ENCODE measurements around the gene SFTPB. TPM values are rescaled to one million over a fixed set of nuclear protein-coding genes. Genes with fewer than 3 reads are reported as not detected.

SFTPB gene
- total and polyA plus RNA-seq, 4 donors, result not detected

DNA sequence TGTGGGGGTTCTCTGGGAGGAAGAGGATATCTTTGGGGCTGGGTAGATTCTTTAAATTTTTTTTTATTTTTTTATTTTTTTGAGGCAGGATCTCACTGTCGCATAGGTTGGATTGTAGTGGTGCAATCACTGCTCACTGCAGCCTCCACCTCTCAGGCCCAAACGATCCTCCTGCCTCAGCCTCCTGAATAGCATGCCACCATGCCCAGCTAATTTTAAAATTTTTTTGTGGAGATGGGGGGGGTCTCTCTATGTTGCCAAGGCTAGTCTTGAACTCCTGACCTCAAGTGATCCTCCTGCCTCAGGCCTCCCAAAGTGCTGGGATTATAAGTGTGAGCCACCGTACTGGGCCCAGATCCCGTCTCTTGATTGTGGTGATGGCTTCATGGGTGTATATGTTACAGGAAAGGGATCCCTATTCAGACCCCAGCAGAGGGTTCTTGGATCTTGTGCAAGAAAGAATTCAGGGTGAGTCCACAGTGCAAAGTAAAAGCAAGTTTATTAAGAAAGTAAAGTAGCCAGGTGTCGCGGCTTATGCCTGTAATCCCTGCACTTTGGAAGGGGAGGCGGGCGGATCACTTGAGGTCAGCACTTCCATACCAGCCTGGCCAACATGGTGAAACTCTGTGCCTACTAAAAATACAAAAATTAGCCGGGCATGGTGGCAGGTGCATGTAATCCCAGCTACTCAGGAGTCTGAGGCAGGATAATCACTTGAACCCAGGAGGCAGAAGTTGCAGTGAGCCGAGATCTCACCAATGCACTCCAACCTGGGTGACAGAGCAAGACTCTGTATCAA lies 54.1 kb downstream of the SFTPB start:
- Histone ChIP-seq H3K27ac (ENCODE audit: low read depth in 1 of 2, low read length in 2 of 2) (no peak overlapping the region), H3K9me3 (ENCODE audit: control insufficient read depth in 4 of 4, low read length in 3 of 4) (no peaks in the 10 kb centered on the region), H3K4me3 (ENCODE audit: low read depth in 1 of 3, low read length in 3 of 3) (no peak overlapping the region), H3K36me3 (ENCODE audit: control insufficient read depth in 4 of 4, insufficient read depth in 3 of 4, low read depth in 1 of 4, low read length in 3 of 4) (peaks cover 0 to 4% (median 2%) of the 10 kb centered on the region in 4 donors), H3K4me1 (ENCODE audit: control insufficient read depth in 4 of 4, insufficient read depth in 4 of 4, low read length in 3 of 4) (peaks cover 0 to 36% (median 24%) of the 10 kb centered on the region in 4 donors), H3K9ac (ENCODE audit: low read depth in 1 of 2, low read length in 2 of 2) (no peak overlapping the region), H3K27me3 (ENCODE audit: control insufficient read depth in 4 of 4, insufficient read depth in 4 of 4, low read length in 3 of 4) (no peaks in the 10 kb centered on the region)
- DNase-seq (ENCODE audit: low spot score), result no peak
- WGBS, result 85% methylated on average over 10 of the region's 10 CpGs
- no peak for TF ChIP-seq NR2F2 (IDR thresholded peaks at IDR 0.05)
- TF ChIP-seq RXRA (IDR thresholded peaks at IDR 0.05), result no peak
- no peak for TF ChIP-seq ATF3 (IDR thresholded peaks at IDR 0.05)
- no peak for TF ChIP-seq EGR1 (IDR thresholded peaks at IDR 0.05; ENCODE audit: low read depth in 2 of 2)
- TF ChIP-seq, protein P1, sequence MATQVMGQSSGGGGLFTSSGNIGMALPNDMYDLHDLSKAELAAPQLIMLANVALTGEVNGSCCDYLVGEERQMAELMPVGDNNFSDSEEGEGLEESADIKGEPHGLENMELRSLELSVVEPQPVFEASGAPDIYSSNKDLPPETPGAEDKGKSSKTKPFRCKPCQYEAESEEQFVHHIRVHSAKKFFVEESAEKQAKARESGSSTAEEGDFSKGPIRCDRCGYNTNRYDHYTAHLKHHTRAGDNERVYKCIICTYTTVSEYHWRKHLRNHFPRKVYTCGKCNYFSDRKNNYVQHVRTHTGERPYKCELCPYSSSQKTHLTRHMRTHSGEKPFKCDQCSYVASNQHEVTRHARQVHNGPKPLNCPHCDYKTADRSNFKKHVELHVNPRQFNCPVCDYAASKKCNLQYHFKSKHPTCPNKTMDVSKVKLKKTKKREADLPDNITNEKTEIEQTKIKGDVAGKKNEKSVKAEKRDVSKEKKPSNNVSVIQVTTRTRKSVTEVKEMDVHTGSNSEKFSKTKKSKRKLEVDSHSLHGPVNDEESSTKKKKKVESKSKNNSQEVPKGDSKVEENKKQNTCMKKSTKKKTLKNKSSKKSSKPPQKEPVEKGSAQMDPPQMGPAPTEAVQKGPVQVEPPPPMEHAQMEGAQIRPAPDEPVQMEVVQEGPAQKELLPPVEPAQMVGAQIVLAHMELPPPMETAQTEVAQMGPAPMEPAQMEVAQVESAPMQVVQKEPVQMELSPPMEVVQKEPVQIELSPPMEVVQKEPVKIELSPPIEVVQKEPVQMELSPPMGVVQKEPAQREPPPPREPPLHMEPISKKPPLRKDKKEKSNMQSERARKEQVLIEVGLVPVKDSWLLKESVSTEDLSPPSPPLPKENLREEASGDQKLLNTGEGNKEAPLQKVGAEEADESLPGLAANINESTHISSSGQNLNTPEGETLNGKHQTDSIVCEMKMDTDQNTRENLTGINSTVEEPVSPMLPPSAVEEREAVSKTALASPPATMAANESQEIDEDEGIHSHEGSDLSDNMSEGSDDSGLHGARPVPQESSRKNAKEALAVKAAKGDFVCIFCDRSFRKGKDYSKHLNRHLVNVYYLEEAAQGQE (IDR thresholded peaks at IDR 0.05), result no peak
- TF ChIP-seq JUND (IDR thresholded peaks at IDR 0.05), result no peak
- TF ChIP-seq YY1 (IDR thresholded peaks at IDR 0.05), result no peak
- no peak for TF ChIP-seq FOXA2 (IDR thresholded peaks at IDR 0.05)
- no peak for TF ChIP-seq HNF4G (IDR thresholded peaks at IDR 0.05)
- TF ChIP-seq, protein P2, sequence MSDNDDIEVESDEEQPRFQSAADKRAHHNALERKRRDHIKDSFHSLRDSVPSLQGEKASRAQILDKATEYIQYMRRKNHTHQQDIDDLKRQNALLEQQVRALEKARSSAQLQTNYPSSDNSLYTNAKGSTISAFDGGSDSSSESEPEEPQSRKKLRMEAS (IDR thresholded peaks at IDR 0.05), result no peak
- TF ChIP-seq, protein P3, sequence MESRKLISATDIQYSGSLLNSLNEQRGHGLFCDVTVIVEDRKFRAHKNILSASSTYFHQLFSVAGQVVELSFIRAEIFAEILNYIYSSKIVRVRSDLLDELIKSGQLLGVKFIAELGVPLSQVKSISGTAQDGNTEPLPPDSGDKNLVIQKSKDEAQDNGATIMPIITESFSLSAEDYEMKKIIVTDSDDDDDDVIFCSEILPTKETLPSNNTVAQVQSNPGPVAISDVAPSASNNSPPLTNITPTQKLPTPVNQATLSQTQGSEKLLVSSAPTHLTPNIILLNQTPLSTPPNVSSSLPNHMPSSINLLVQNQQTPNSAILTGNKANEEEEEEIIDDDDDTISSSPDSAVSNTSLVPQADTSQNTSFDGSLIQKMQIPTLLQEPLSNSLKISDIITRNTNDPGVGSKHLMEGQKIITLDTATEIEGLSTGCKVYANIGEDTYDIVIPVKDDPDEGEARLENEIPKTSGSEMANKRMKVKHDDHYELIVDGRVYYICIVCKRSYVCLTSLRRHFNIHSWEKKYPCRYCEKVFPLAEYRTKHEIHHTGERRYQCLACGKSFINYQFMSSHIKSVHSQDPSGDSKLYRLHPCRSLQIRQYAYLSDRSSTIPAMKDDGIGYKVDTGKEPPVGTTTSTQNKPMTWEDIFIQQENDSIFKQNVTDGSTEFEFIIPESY (IDR thresholded peaks at IDR 0.05), result no peak
- TF ChIP-seq SP1 (IDR thresholded peaks at IDR 0.05), result no peak
- TF ChIP-seq TAF1 (conservative IDR thresholded peaks at IDR 0.05), result no peak
- TF ChIP-seq CTCF (IDR thresholded peaks at IDR 0.05; ENCODE audit: low read depth, low read length, missing input control), result no peak
- no peak for TF ChIP-seq RAD21 (IDR thresholded peaks at IDR 0.05)
- no peak for TF ChIP-seq GABPA (IDR thresholded peaks at IDR 0.05 in 1 of 2, conservative IDR thresholded peaks at IDR 0.05 in 1 of 2)

Data from liver (tissue), 9 donors.